H1 (cell line): Measurements from ENCODE around the gene ENKD1. TPM values are rescaled to one million over a fixed set of nuclear protein-coding genes. Genes with fewer than 3 reads are reported as not detected.

ENCODE experiments used
- CTCF ChIA-PET: fragments of 300-600 bp; sonication (Branson Sonifier 250); formaldehyde crosslinking; loops from one replicate; lab custom pipeline; 2021; ENCODE audit not compliant: partially characterized antibody; lab: Charles Lee
- POLR2A ChIA-PET: fragments of 300-600 bp; sonication (Branson Sonifier 250); formaldehyde crosslinking; loops from one replicate; lab custom pipeline; 2021; ENCODE audit warnings: inconsistent platforms; ENCODE audit not compliant: partially characterized antibody; lab: Charles Lee
- DNase-seq, 2 experiments: peaks; one replicate each; pipeline versions ENCODE4 v3.0.0 to v3.0.0-alpha.2; 2010 to 2022; ENCODE audit warnings: low spot score in 2 of 2, low read depth in 1 of 2, mixed read lengths in 1 of 2
- FAIRE-seq: peaks from 2 replicates; lab custom pipeline; 2011; peaks lifted over from hg19 to GRCh38; lab: Jason Lieb, UNC
- H2AFZ ChIP-seq: 2 replicates; pipeline ENCODE4 v1.8.1; 2012; ENCODE audit warnings: low read length, inconsistent platforms
- H2AK5ac ChIP-seq: 2 replicates; pipeline ENCODE4 v1.6.1; 2013; ENCODE audit warnings: low read depth, low read length
- H2BK120ac ChIP-seq: replicated peaks from 2 replicates; pipeline ENCODE3; 2013; ENCODE audit warnings: low read depth, low read length, inconsistent platforms
- H2BK12ac ChIP-seq: 2 replicates; pipeline ENCODE4 v1.6.1; 2013; ENCODE audit warnings: low read depth, low read length
- H2BK15ac ChIP-seq: 2 replicates; pipeline ENCODE4 v1.6.1; 2013; ENCODE audit warnings: low read length
- H2BK20ac ChIP-seq: 2 replicates; pipeline ENCODE4 v1.6.1; 2013; ENCODE audit warnings: low read length
- H2BK5ac ChIP-seq: 2 replicates; pipeline ENCODE4 v1.6.1; 2013; ENCODE audit warnings: low read depth, low read length
- H3K14ac ChIP-seq: 2 replicates; pipeline ENCODE4 v1.6.1; 2013; ENCODE audit warnings: inconsistent platforms; ENCODE audit not compliant: insufficient read length
- H3K18ac ChIP-seq: 2 replicates; pipeline ENCODE4 v1.6.1; 2013; ENCODE audit warnings: low read length; ENCODE audit errors: extremely low read depth
- H3K23ac ChIP-seq: 2 replicates; pipeline ENCODE4 v1.6.1; 2013; ENCODE audit warnings: inconsistent platforms; ENCODE audit not compliant: insufficient read length
- H3K23me2 ChIP-seq: 2 replicates; pipeline ENCODE4 v1.6.1; 2013; ENCODE audit warnings: low read depth, low read length
- H3K27ac ChIP-seq: 2 replicates; pipeline ENCODE4 v1.6.1; 2011; ENCODE audit warnings: low read depth, low read length, inconsistent platforms
- H3K27me3 ChIP-seq, 4 experiments: replicated peaks in 1 of 4; 1 replicate in 1 of 4; 2 replicates in 3 of 4; pipeline versions ENCODE4 v1.6.1 to v1.8.1; 2011 to 2013; ENCODE audit warnings: low read length in 3 of 4, mild to moderate bottlenecking in 3 of 4, inconsistent platforms in 2 of 4, mixed read lengths in 2 of 4, moderate library complexity in 1 of 4; ENCODE audit not compliant: control insufficient read depth in 3 of 4, insufficient read depth in 3 of 4; ENCODE audit errors: extremely low read depth in 1 of 4
- H3K36me3 ChIP-seq, 4 experiments: 2 replicates each; pipeline versions ENCODE4 v1.6.1 to v1.8.1; 2011 to 2013; ENCODE audit warnings: mild to moderate bottlenecking in 4 of 4, low read length in 3 of 4, moderate library complexity in 2 of 4, control low read depth in 1 of 4, inconsistent platforms in 1 of 4; ENCODE audit not compliant: insufficient read depth in 4 of 4, control insufficient read depth in 2 of 4
- H3K4ac ChIP-seq: replicated peaks from 2 replicates; pipeline ENCODE3; 2013; ENCODE audit warnings: low read length, low read depth, mixed read lengths, inconsistent platforms; ENCODE audit not compliant: insufficient read length
- H3K4me1 ChIP-seq, 4 experiments: replicated peaks in 1 of 4; 1 replicate in 1 of 4; 2 replicates in 3 of 4; pipeline versions ENCODE4 v1.6.1 to v1.8.1; 2011 to 2013; ENCODE audit warnings: low read length in 3 of 4, inconsistent platforms in 2 of 4, mixed read lengths in 1 of 4; ENCODE audit not compliant: insufficient read depth in 4 of 4, control insufficient read depth in 3 of 4
- H3K4me2 ChIP-seq, 2 experiments: 2 replicates each; pipeline versions ENCODE4 v1.6.1 to v1.8.1; 2011 to 2013; ENCODE audit warnings: low read depth in 2 of 2, low read length in 2 of 2, control low read depth in 1 of 2, inconsistent platforms in 1 of 2, mild to moderate bottlenecking in 1 of 2; ENCODE audit not compliant: insufficient read depth in 1 of 2
- H3K4me3 ChIP-seq, 4 experiments: fragments of 200-600, 300-600 bp in 1 of 4; sonication (generic), shearing (Covaris generic), sonication (Bioruptor Twin) in 1 of 4; 2 replicates each; pipeline versions ENCODE4 v1.5.1 to v1.8.1; 2011 to 2016; ENCODE audit warnings: low read length in 4 of 4, low read depth in 3 of 4, control low read depth in 2 of 4, inconsistent platforms in 2 of 4, mild to moderate bottlenecking in 2 of 4, mixed read lengths in 1 of 4, moderate library complexity in 1 of 4; ENCODE audit not compliant: insufficient read depth in 2 of 4; ENCODE audit errors: extremely low read depth in 1 of 4
- H3K56ac ChIP-seq: replicated peaks from 2 replicates; pipeline ENCODE3; 2013; ENCODE audit warnings: low read depth, mild to moderate bottlenecking, mixed read lengths, low read length, inconsistent platforms; ENCODE audit not compliant: insufficient read length
- H3K79me1 ChIP-seq: 2 replicates; pipeline ENCODE4 v1.6.1; 2013; ENCODE audit warnings: low read depth, low read length, control low read depth
- H3K79me2 ChIP-seq, 2 experiments: 2 replicates each; pipeline versions ENCODE4 v1.6.1 to v1.8.1; 2012 to 2013; ENCODE audit warnings: low read length in 2 of 2, mild to moderate bottlenecking in 2 of 2, inconsistent platforms in 1 of 2; ENCODE audit not compliant: insufficient read depth in 2 of 2, control insufficient read depth in 1 of 2
- H3K9ac ChIP-seq, 4 experiments: replicated peaks in 1 of 4; 1 replicate in 1 of 4; 2 replicates in 3 of 4; pipeline versions ENCODE4 v1.6.1 to v1.8.1; 2011 to 2013; ENCODE audit warnings: low read depth in 3 of 4, low read length in 3 of 4, control low read depth in 2 of 4, mild to moderate bottlenecking in 2 of 4, moderate library complexity in 2 of 4, inconsistent platforms in 1 of 4; ENCODE audit errors: extremely low read depth in 1 of 4
- H3K9me3 ChIP-seq, 2 experiments: 2 replicates each; pipeline versions ENCODE4 v1.6.1 to v1.8.1; 2012 to 2013; ENCODE audit warnings: mild to moderate bottlenecking in 2 of 2, moderate library complexity in 2 of 2, control low read depth in 1 of 2, inconsistent platforms in 1 of 2, low read depth in 1 of 2, low read length in 1 of 2, mixed read lengths in 1 of 2; ENCODE audit not compliant: insufficient read depth in 2 of 2
- H4K20me1 ChIP-seq, 2 experiments: replicated peaks in 1 of 2; 2 replicates each; pipeline versions ENCODE3 to v1.8.1; 2011 to 2013; ENCODE audit warnings: inconsistent platforms in 2 of 2, low read length in 2 of 2, mild to moderate bottlenecking in 1 of 2; ENCODE audit not compliant: insufficient read depth in 2 of 2, control insufficient read depth in 1 of 2
- H4K5ac ChIP-seq: 2 replicates; pipeline ENCODE4 v1.6.1; 2013; ENCODE audit warnings: low read length, low read depth, mixed read lengths, inconsistent platforms; ENCODE audit not compliant: insufficient read length
- H4K8ac ChIP-seq: 2 replicates; pipeline ENCODE4 v1.8.0; 2013; ENCODE audit warnings: mild to moderate bottlenecking, moderate library complexity, low read length, inconsistent platforms; ENCODE audit not compliant: insufficient read depth; ENCODE audit errors: extremely low read depth
- H4K91ac ChIP-seq: replicated peaks from 2 replicates; pipeline ENCODE3; 2013; ENCODE audit warnings: low read length, mixed read lengths, inconsistent platforms; ENCODE audit not compliant: insufficient read length
- BACH1 ChIP-seq: IDR thresholded peaks from 2 replicates; pipeline ENCODE4 v1.6.1; 2012; ENCODE audit warnings: low read length, improper control_type of control experiment
- CREB1 ChIP-seq: IDR thresholded peaks from 2 replicates; pipeline ENCODE4 v1.6.1; 2012; ENCODE audit warnings: inconsistent platforms
- CTBP2 ChIP-seq: IDR thresholded peaks from 2 replicates; pipeline ENCODE4 v1.7.0; 2011; ENCODE audit warnings: borderline replicate concordance, mild to moderate bottlenecking, moderate library complexity, mixed read lengths, low read length; ENCODE audit not compliant: insufficient read depth, insufficient read length
- EGR1 ChIP-seq: IDR thresholded peaks from 2 replicates; pipeline ENCODE4 v1.6.1; 2011; ENCODE audit warnings: low read depth, low read length, borderline replicate concordance
- HDAC6 ChIP-seq: IDR thresholded peaks from one replicate; pipeline ENCODE4 v1.7.1; 2012; ENCODE audit warnings: low read depth, mild to moderate bottlenecking, inconsistent platforms, low read length, moderate library complexity
- KDM5A ChIP-seq: fragments of 200-600 bp; IDR thresholded peaks from 2 replicates; pipeline ENCODE4 v1.7.1; 2012; ENCODE audit warnings: mild to moderate bottlenecking, low read length, inconsistent platforms, mixed read lengths
- NRF1 ChIP-seq: IDR thresholded peaks from 2 replicates; pipeline ENCODE4 v1.6.1; 2011; ENCODE audit warnings: mild to moderate bottlenecking, low read depth, low read length, improper control_type of control experiment
- PHF8 ChIP-seq: fragments of 200-600 bp; sonication (generic); conservative IDR thresholded peaks from 2 replicates; pipeline ENCODE4 v1.7.1; 2012; ENCODE audit warnings: low read depth, mild to moderate bottlenecking, inconsistent platforms, low read length, moderate library complexity
- RBBP5 ChIP-seq: IDR thresholded peaks from 2 replicates; pipeline ENCODE4 v1.7.1; 2012; ENCODE audit warnings: low read depth, mild to moderate bottlenecking, inconsistent platforms, low read length, moderate library complexity, borderline replicate concordance
- SIX5 ChIP-seq: IDR thresholded peaks from 2 replicates; pipeline ENCODE4 v1.6.1; 2011; ENCODE audit warnings: mild to moderate bottlenecking, low read depth, low read length
- SP2 ChIP-seq: IDR thresholded peaks from 2 replicates; pipeline ENCODE4 v1.6.1; 2012; ENCODE audit warnings: mild to moderate bottlenecking, low read length, inconsistent platforms
- TBP ChIP-seq: IDR thresholded peaks from 2 replicates; pipeline ENCODE4 v1.6.1; 2011; ENCODE audit warnings: low read depth, low read length, improper control_type of control experiment
- YY1 ChIP-seq: IDR thresholded peaks from 2 replicates; pipeline ENCODE4 v1.6.1; 2011; ENCODE audit warnings: low read depth, mild to moderate bottlenecking, low read length
- whole genome bisulfite sequencing, 2 experiments: shearing (Covaris generic) in 1 of 2; methylation state at CpG; one replicate each; pipeline versions ENCODE4 v1.1.6 to v1.1.7; 2013 to 2015; ENCODE audit warnings: low lambda C conversion rate in 2 of 2, mixed read lengths in 2 of 2, inconsistent platforms in 1 of 2, low coverage in 1 of 2, missing lambda C conversion rate in 1 of 2; ENCODE audit not compliant: insufficient replicate concordance in 2 of 2, insufficient coverage in 1 of 2, insufficient read length in 1 of 2; ENCODE audit errors: extremely low coverage in 1 of 2, missing lambda C conversion rate in 1 of 2; 5-methylcytosine and 5-hydroxymethylcytosine counted together
- polyA plus RNA-seq, 7 experiments: library from polyadenylated mRNA; depleted of rRNA in 3 of 7; stranded (reverse) in 5 of 7; unstranded in 2 of 7; fragments of >200 nt in 5 of 7; fragments of 200-250 nt in 2 of 7; gene quantifications; 1 replicate in 5 of 7; 2 replicates in 1 of 7; 4 replicates in 1 of 7; pipeline versions ENCODE4 v1.2.1 to v1.2.3, GENCODE V29; 2011 to 2013; ENCODE audit warnings: missing spikeins in 2 of 7, mixed read lengths in 2 of 7
- total RNA-seq: library from RNA; stranded (reverse); fragmentation: NEBNext Ultra II Directional; extraction: Animal tissue kit (Norgen Biotek cat#: 25700); gene quantifications from 2 replicates; pipeline ENCODE4 v1.2.1, GENCODE V29; 2021

Gene ENKD1
- total and polyA plus RNA-seq, 2 of the 8 experiments (the other 6 are each of a cell fraction or from before 2014, with no cell fraction given), result 12.9 to 16.1 TPM

DNA sequence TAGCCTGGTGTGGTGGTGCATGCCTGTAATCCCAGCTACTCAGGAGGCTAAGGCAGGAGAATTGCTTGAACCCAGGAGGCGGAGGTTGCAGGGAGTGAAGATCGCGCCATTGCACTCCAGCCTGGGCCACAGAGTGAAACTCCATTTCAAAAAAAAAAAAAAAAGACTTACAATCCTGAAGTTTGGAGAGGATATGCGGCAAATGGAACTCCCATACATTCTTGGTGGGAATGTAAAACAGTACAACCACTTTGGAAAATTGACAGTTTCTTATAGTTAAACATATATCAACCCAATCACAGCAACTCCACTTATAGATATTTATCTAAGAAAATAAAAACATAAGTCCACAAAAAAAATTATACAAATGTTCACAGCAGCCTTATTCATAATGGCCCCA is 40.7 kb upstream of the ENKD1 start:
- Histone ChIP-seq H4K8ac (no peak overlapping the region), H3K27ac (no peak overlapping the region), H3K4me2 (no peak overlapping the region), H3K36me3 (no peaks in the 10 kb centered on the region; a peak in 1 of 8 replicates), H3K79me1 (peaks cover 7% of the 10 kb centered on the region), H2BK120ac (no peak overlapping the region), H3K9me3 (no peaks in the 10 kb centered on the region), H3K79me2 (peaks cover 0 to 59% of the 10 kb centered on the region in 2 experiments; a peak in 2 of 4 replicates), H3K4ac (no peak overlapping the region), H4K91ac (no peak overlapping the region), H3K27me3 (no peaks in the 10 kb centered on the region), H2AK5ac (no peak overlapping the region), H2BK15ac (no peak overlapping the region), H4K5ac (no peak overlapping the region), H3K18ac (no peak overlapping the region), H2AFZ (no peak overlapping the region), H3K56ac (no peak overlapping the region), H3K4me3 (no peak overlapping the region), H3K14ac (no peak overlapping the region), H3K23ac (no peak overlapping the region), H3K4me1 (peaks cover 0 to 7% (median 3%) of the 10 kb centered on the region in 4 experiments; a peak in 2 of 7 replicates), H3K9ac (no peak overlapping the region), H3K23me2 (no peaks in the 10 kb centered on the region), H2BK20ac (no peak overlapping the region), H2BK12ac (no peak overlapping the region), H2BK5ac (no peak overlapping the region), H4K20me1 (peaks cover 0 to 2% of the 10 kb centered on the region in 2 experiments)
- DNase-seq (no peak), FAIRE-seq (no peak)
- POLR2A ChIA-PET, result interaction anchor here (2.4 kb wide), 1 partner anchor 10 kb away, joined by 8 read pairs; no protein-coding TSS in a partner anchor
- WGBS, 2 experiments, result 91% methylated on average over 4 of the region's 4 CpGs; no CpG with 5 or more reads in 1 of the 2 experiments
- CTCF ChIA-PET, result no interaction called here
- TF ChIP-seq NRF1, result no peak
- TF ChIP-seq KDM5A, result no peak
- TF ChIP-seq HDAC6, result no peak
- no peak for TF ChIP-seq SP2
- no peak for TF ChIP-seq TBP
- no peak for TF ChIP-seq EGR1
- TF ChIP-seq PHF8, result no peak
- no peak for TF ChIP-seq BACH1
- no peak for TF ChIP-seq CTBP2
- TF ChIP-seq CREB1, result no peak
- TF ChIP-seq YY1, result no peak
- TF ChIP-seq SIX5, result no peak
- TF ChIP-seq RBBP5, result no peak
